PFSK-1 (cell line): ENCODE data around the gene HDAC3. TPM values are rescaled to one million over a fixed set of nuclear protein-coding genes. Genes with fewer than 3 reads are reported as not detected.

Experiments
- FOXP2 ChIP-seq: optimal IDR thresholded peaks from 2 replicates; pipeline ENCODE3; 2011; ENCODE audit warnings: borderline replicate concordance, control low read depth, inconsistent platforms; ENCODE audit not compliant: insufficient read depth; ENCODE audit errors: extremely low read length, extremely low read depth
- POLR2AphosphoS5 ChIP-seq: IDR thresholded peaks from 2 replicates; pipeline ENCODE4 v1.6.1; 2012; ENCODE audit warnings: low read depth, mild to moderate bottlenecking, control low read depth, low read length, moderate library complexity
- SIN3A ChIP-seq: IDR thresholded peaks from 2 replicates; pipeline ENCODE4 v1.6.1; 2012; ENCODE audit warnings: mild to moderate bottlenecking, low read length, moderate library complexity, borderline replicate concordance; ENCODE audit not compliant: insufficient read depth
- TAF1 ChIP-seq: IDR thresholded peaks from 2 replicates; pipeline ENCODE4 v1.6.1; 2012; ENCODE audit warnings: low read length, control low read depth, borderline replicate concordance; ENCODE audit not compliant: insufficient read depth
- polyA plus RNA-seq: library from polyadenylated mRNA; unstranded; fragments of >200 nt; gene quantifications from one replicate; pipeline ENCODE4 v1.2.1, GENCODE V29; 2012; ENCODE audit warnings: low read depth, missing spikeins; ENCODE audit not compliant: insufficient read length
- TF ChIP-seq, protein P1 (sequence below), 2 experiments: IDR thresholded peaks; 2 replicates each; pipeline versions ENCODE4 v1.6.1 to v1.8.0; 2011 to 2012; ENCODE audit warnings: low read depth in 2 of 2, low read length in 2 of 2, control low read depth in 1 of 2, inconsistent platforms in 1 of 2, mild to moderate bottlenecking in 1 of 2, moderate library complexity in 1 of 2; ENCODE audit not compliant: insufficient read depth in 1 of 2

Gene HDAC3
- 75.2 TPM for polyA plus RNA-seq

DNA sequence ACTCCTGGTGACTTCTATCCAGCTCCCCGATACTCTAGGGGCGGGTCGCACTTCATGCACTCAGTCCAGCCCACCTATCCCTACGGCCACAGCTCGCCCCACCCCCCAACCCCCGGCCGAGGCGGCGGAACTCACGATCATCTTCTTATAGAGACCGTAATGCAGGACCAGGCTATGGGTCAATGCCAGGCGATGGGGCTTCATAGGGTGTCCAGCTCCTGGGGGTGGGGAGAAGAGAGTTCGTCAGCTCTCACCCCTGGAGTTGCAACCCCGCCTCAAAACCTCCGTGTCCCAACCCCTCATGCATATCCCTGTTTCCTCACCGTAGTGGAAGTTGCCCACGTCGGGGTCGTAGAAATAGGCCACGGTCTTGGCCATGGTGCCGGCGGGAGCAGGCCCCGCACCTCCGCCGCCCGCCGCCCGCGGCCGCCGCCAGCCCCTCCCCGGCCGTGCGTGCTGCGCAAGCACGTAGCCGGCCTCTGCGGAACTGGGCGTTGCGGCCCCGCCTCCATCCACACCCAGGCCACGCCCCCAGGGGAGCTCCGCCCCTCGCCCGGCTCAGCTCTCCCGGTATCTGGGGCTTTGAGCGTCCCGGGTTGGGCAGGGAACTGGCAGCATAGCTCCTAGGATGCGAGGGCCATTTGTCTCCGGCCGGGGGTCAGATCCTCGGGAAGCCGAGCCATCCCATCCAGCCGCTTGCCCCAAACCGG lies at the start of gene HDAC3, which contains the start of gene RELL2:
Gene HDAC3, minus strand, starts transcription at position 437 of the 710 bp plus-strand sequence. Its CDS starts 59 bp downstream, at position 378.
Gene RELL2, plus strand, starts transcription at position 585 of the 710 bp plus-strand sequence. CDS start 1,229 bp downstream, outside the sequence.
- no peak; the same call in 1 of the 2 replicates for TF ChIP-seq SIN3A
- no peak for TF ChIP-seq TAF1
- peak; percentile 80 for TF ChIP-seq POLR2AphosphoS5
- peak; percentile 84 for TF ChIP-seq FOXP2
- TF ChIP-seq, protein P1, sequence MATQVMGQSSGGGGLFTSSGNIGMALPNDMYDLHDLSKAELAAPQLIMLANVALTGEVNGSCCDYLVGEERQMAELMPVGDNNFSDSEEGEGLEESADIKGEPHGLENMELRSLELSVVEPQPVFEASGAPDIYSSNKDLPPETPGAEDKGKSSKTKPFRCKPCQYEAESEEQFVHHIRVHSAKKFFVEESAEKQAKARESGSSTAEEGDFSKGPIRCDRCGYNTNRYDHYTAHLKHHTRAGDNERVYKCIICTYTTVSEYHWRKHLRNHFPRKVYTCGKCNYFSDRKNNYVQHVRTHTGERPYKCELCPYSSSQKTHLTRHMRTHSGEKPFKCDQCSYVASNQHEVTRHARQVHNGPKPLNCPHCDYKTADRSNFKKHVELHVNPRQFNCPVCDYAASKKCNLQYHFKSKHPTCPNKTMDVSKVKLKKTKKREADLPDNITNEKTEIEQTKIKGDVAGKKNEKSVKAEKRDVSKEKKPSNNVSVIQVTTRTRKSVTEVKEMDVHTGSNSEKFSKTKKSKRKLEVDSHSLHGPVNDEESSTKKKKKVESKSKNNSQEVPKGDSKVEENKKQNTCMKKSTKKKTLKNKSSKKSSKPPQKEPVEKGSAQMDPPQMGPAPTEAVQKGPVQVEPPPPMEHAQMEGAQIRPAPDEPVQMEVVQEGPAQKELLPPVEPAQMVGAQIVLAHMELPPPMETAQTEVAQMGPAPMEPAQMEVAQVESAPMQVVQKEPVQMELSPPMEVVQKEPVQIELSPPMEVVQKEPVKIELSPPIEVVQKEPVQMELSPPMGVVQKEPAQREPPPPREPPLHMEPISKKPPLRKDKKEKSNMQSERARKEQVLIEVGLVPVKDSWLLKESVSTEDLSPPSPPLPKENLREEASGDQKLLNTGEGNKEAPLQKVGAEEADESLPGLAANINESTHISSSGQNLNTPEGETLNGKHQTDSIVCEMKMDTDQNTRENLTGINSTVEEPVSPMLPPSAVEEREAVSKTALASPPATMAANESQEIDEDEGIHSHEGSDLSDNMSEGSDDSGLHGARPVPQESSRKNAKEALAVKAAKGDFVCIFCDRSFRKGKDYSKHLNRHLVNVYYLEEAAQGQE (IDR thresholded peaks at IDR 0.05; ENCODE audit: insufficient read depth in 1 of 2, low read depth in 2 of 2, low read length in 2 of 2), result peak; percentile 19 to 50; a peak in 2 of 4 replicates

DNA sequence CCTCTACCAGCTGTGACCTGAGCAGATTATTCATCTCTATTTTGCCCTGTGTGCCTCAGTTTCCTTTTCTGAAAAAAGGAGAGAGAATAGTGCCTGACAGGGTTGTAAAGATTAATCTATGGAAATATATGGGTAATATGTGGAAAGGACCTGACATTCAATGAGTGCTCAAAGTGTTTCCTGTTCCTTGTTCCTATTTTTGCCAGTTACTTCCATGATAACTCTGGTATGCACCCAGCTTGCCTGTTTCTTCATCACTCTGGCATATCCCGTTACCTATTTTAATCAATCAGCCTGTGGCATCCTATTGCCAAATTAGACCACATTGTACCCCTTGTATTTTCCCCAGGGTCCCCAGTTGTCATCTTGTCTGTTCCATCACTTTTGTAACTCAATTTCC lies 48.9 kb upstream of the HDAC3 start:
- TF ChIP-seq FOXP2 (no peak), POLR2AphosphoS5 (no peak), TAF1 (no peak), SIN3A (no peak)
- TF ChIP-seq, protein P1 (IDR thresholded peaks at IDR 0.05; ENCODE audit: insufficient read depth in 1 of 2, low read depth in 2 of 2, low read length in 2 of 2), result no peak

DNA sequence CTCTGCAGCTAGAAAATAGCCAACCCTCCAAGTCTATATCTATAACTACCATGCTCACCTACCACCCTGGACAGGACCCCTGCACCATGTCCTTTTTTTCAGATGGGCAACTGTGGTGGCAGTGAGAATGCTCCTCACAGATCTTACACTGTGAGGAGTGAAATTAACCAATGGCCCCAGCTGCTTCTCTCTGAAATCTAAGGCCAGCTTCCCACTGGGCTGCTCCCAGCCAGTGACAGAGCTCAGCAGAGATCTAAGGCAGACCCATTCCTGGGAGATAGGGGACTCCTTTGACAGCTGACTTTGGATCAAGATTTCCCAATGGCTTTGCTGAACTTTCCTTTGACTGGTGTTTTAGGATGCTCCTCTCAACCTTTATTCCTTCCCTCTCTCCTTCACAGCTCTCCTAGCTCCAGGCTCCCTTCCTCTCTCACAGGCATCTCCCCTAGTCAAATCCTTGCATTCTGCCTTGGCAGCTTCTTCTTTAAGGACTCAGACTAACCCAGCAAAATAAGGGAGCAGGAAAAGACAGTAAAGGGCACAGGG lies 47.0 kb upstream of the HDAC3 start:
- TF ChIP-seq SIN3A (no peak), POLR2AphosphoS5 (no peak), TAF1 (no peak), FOXP2 (no peak)
- TF ChIP-seq, protein P1 (IDR thresholded peaks at IDR 0.05; ENCODE audit: insufficient read depth in 1 of 2, low read depth in 2 of 2, low read length in 2 of 2), result no peak

DNA sequence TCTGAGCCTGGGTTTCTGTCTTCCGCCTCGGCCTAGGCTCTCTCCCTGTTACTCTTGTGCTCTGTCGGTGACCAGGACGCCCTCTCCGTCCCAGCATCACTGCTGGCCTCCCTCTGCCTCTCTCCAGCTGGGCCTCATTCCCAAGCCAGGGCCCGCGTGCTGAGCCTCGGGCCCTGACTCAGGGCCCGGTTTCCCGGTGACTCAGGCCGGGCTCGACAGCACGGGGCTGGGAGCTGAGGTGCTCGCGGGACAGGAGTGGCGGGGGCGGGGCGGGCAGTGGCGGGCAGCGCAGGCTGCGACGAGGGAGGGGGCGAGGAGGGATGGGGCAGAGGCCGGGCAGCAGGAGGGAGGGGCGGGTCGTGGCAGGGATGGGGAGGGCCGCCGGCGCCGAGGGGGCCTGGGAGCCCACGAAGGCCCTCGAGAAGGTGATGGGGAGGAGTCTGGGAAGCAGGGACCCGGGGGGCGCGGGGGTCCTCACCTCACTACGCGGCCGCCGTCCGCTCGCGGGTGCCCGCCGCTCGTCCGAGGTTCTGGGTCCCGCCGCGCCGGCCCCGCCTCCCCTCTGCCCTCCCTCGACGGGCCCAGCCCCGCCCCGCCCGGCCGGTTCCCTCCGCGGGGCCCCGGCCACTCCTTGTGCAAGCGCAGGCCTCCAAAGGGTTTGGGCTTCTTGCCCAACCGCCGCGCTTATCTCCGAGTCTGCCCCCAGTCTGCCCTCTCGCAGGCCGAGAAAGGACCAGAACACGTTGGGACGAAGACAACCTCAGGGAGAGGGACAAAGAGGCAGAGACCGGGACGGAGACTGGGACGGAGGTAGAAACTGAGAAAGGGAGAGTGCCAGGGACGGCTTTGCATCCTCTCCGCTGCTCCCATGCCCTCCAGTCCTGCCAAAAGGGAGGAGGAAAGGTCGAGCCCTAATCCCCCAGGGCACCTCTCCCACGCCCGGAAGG lies 45.3 kb upstream of the HDAC3 start, which contains the start of gene ARAP3:
Gene ARAP3, minus strand, starts transcription at position 536 of the 947 bp plus-strand sequence. CDS start 1,744 bp downstream, outside the sequence.
- TF ChIP-seq TAF1 (no peak), POLR2AphosphoS5 (no peak), SIN3A (no peak), FOXP2 (no peak)
- TF ChIP-seq, protein P1 (IDR thresholded peaks at IDR 0.05; ENCODE audit: insufficient read depth in 1 of 2, low read depth in 2 of 2, low read length in 2 of 2), result no peak
